Activated CD4-positive, alpha-beta T cell treated with anti-CD3 and anti-CD28 coated beads for 4 hours (primary cell): Measurements from ENCODE around the gene MYO7A.
"Not testable (repeated sequence)": the region's sequence is repeated elsewhere in the genome, so short reads cannot be mapped to it uniquely, and the experiment has no call there.

Experiments used
- DNase-seq, 2 donors: peaks; one replicate each; pipeline ENCODE4 v3.0.0-alpha.2; 2020

Gene MYO7A

GRCh38 chr11:77093056-77093891 lies 34.8 kb upstream of the MYO7A start:
- no peak for DNase-seq

DNA sequence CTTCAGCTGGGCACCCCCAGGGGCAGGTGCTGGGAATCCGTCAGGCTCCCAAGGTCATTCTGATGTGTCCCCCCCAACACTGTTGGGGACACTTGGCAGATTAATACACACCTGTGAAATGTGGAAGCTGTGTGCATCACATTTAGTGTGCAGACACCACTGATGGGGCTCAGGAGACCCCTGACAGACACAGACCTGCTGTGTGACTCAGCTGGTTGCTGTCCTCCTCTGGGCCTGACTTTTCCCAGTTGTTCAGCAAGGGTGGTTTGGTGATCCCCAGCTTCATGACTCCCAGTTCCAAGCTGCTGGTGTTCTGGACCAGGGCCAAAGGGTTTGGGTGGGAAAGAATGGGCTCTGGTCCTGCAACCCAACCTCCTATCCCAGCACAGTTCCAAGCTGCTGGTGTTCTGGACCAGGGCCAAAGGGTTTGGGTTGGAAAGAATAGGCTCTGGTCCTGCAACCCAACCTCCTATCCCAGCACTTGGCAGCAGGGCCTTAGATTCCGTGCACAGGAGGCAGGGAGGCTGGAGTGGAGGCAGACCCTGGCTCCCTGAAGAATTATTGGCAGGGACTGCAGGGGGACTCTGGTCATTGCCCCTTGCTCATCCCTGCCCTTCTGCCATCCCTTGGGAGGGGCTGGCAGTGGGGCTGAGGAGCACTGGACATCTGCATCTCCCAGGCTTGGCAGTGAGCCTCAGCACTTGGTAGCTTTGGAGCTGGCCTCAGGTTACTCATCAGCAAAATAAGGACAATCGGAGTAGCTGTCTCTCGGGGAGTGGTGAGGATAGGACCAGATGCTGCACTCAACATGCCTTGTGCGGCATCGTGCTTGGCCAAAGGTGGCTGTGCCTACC lies 33.8 kb upstream of the MYO7A start:
- DNase-seq = no peak

DNA sequence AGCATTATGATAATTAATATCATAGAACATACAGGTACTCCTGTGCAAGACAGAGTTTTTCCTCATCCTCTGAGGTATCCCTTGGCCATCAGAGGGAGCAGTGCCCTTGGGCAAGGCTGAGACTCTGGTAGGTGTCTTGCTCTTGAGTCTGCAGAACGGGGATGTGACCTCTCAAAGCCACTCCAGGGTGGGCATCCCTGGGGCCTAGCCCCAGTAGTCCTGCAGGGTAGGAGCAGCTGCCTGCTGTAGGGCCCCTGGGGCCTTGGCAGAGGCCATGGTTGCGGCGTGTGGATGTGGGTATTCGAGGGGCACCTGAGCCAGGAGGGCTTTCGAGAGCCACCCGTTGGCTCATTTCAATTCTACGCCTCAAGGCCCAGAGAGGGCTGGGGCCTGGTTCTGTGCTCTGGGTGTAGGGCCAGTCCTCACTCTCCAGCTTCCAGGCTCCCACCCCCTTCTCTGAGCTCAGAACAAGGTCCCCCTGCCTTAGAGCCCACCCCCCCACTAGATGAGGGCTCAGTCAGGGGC lies 33.1 kb upstream of the MYO7A start:
- DNase-seq = no peak

GRCh38 chr11:77095551-77096490 lies 32.2 kb upstream of the MYO7A start:
- DNase-seq = no peak

GRCh38 chr11:77096591-77097019 lies 31.4 kb upstream of the MYO7A start:
- no peak for DNase-seq

- not testable (repeated sequence) for DNase-seq
These were observed 30.9 kb upstream of the MYO7A start for GRCh38 chr11:77097180-77097579.

- no peak for DNase-seq
These were observed 27.6 kb upstream of the MYO7A start for GRCh38 chr11:77100166-77101042.

DNA sequence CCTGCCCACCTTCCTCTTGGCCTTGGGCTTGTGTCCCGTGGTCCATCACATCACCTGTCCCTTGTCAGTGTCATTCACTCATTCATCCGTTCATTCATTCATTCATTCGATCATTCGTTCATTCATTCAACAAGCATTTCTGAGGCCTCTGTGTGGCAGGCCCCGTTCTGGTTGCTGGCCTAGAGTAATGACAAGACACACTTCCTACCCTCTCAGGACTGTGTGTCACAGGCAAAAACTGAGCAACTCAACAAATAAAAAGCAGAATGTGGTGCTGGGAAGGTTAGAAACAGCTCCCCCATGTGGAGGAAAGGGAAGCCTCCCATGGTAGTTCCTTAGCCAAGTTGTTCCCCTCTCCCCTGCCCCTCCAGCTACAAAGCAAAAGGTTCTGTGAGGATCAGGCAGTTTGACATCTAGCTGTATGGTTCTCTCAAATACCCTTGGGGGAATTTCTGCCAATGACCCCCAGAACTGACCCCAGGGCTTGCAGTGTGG lies 27.0 kb upstream of the MYO7A start:
- no peak for DNase-seq

GRCh38 chr11:77102246-77103210 lies 25.5 kb upstream of the MYO7A start, which contains the start of gene OMP:
Gene OMP (plus strand): TSS chr11:77102840. CDS start chr11:77102840, 0 bp downstream.
- no peak for DNase-seq

- DNase-seq = no peak
These were observed 24.7 kb upstream of the MYO7A start for GRCh38 chr11:77103319-77103718.

DNA sequence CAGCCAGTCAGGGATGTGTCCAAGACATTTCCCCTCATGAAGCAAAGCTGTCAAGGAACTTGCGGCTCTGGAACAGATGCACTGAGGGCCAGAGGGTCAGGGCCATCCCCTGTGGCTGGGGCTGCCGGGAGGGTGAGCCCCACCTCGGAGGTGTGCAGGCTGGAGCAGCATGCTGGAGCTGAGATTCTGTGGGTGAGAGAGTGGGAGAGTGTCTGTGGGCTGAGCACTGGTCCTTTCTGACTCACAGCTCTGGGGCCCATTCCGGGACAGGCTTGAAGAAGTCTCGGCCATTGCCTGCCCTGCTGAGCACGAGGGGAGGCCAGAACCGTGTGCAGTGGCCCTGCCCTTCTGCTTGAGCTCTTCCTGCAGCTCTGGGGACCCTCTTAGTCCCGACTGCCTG lies 23.3 kb upstream of the MYO7A start:
- DNase-seq = no peak

- DNase-seq = no peak
These were observed 21.7 kb upstream of the MYO7A start for GRCh38 chr11:77106321-77106720.

DNA sequence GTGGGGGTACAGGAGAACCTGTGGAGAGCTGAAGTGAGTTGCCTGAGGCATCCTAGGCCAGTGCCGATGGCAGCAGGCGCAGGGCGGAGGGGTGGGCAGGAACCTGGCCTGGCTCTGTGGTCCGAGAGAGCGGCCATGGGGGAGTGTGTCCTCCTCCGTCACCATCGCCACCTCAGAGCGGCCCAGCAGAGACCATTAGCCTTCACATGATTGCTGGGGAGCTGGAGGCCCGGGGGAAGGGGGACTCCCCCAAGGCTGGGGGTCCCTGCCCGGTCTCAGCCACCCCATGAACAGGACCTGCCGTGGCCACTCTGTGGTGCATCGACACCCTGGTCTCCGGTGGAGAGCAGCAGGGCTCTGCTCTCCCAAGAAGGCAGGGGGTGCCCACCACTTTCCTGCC lies 21.3 kb upstream of the MYO7A start:
- DNase-seq = no peak

DNA sequence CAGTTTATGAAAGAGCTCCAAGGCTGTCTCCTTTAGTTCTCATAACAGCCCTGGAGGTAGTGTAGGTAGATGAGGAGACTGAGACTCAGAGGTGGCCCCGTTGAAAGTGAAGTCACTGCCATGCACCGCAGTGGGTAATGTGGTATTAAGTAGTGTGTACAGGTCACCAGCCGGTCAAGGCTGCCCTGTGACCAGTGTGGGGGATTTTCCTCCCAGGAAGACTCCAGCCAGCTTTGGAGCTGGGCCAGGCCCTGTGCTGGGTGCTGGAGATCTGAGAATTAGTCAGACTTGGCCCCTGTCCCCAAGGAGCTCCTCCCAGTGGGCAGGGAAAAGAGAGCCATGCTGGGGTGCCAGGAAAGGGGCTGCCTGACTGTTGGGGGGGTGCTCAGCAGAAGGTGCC lies 20.1 kb upstream of the MYO7A start:
- no peak for DNase-seq

DNA sequence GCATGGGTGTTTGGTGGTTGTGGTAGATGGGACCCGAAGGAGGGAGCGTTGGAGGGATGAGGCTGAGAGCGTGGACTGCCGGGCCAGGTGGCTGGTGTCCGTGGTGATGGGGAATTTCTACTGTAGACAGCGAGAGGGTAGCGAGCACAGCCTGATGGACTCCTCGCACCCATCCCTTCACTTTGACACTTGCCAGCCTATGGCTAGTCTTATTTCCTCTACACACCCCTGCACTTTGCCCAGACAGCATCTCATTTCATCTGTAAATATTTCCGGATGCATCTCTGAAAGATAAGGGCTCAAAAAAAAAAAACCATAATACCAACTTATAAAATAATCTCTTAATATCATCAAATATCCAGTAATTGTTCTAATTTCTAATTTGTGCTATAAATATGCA lies 19.6 kb upstream of the MYO7A start:
- DNase-seq = no peak

GRCh38 chr11:77109236-77110019 lies 18.6 kb upstream of the MYO7A start:
- no peak for DNase-seq

- no peak for DNase-seq
These were observed 17.2 kb upstream of the MYO7A start for GRCh38 chr11:77110836-77111235.

- no peak for DNase-seq
These were observed 16.8 kb upstream of the MYO7A start for GRCh38 chr11:77111277-77111676.

GRCh38 chr11:77111946-77112345 lies 16.1 kb upstream of the MYO7A start:
- DNase-seq = no peak
